Left ventricle myocardium inferior (tissue), 1 donor: ENCODE measurements around the gene C15orf40. TPM values are rescaled to one million over a fixed set of nuclear protein-coding genes. Genes with fewer than 3 reads are reported as not detected.
A peak's percentile ranks its signal among the peaks of the same experiment; 100 is the strongest.
"Not testable (repeated sequence)": the region's sequence is repeated elsewhere in the genome, so short reads cannot be mapped to it uniquely, and the experiment has no call there.

Source experiments
- DNase-seq: peaks from one replicate; pipeline ENCODE4 v3.0.0-alpha.2; 2020
- H3K27ac ChIP-seq: fragments of 200-600 bp; replicated peaks from 2 replicates; pipeline ENCODE4 v1.8.0; 2021
- H3K27me3 ChIP-seq: fragments of 200-600 bp; 2 replicates; pipeline ENCODE4 v1.8.0; 2021; ENCODE audit warnings: low read depth
- H3K36me3 ChIP-seq: fragments of 200-600 bp; 2 replicates; pipeline ENCODE4 v1.8.0; 2021
- H3K4me1 ChIP-seq: fragments of 200-600 bp; 2 replicates; pipeline ENCODE4 v1.8.0; 2021
- H3K4me3 ChIP-seq: fragments of 200-600 bp; 2 replicates; pipeline ENCODE4 v1.8.0; 2021; ENCODE audit warnings: mild to moderate bottlenecking, moderate library complexity
- H3K9me3 ChIP-seq: fragments of 200-600 bp; replicated peaks from 2 replicates; pipeline ENCODE4 v1.8.0; 2021
- CTCF ChIP-seq: fragments of 200-600 bp; IDR thresholded peaks from 2 replicates; pipeline ENCODE4 v1.8.0; 2021; ENCODE audit warnings: antibody characterized with exemption, mild to moderate bottlenecking, borderline replicate concordance
- intact Hi-C: fragments of 100-400 bp; cut with micrococcal nuclease; formaldehyde crosslinking; loops from one replicate; pipeline ENCODE4 v1.11.0; 2022
- total RNA-seq: library from RNA; stranded (reverse); fragmentation: NEBNext Ultra II Directional; extraction: Animal tissue kit (Norgen Biotek cat#: 25700); gene quantifications from one replicate; pipeline ENCODE4 v1.2.1, GENCODE V29; 2021
- donor health status: DM: no; HTN: yes; CAD: no; lungs with severe emphysema.

Gene C15orf40
- total RNA-seq, 1 donor from 2014 or later: 10.4 TPM

GRCh38 chr15:83010709-83011270, 649 bp downstream of the C15orf40 start:
- peaks cover 45% of the 10 kb centered on the region for H3K36me3 ChIP-seq
- H3K27ac ChIP-seq: peak overlapping the region; percentile 91
- H3K9me3 ChIP-seq: no peaks in the 10 kb centered on the region
- peaks cover 42% of the 10 kb centered on the region for H3K4me1 ChIP-seq
- TF ChIP-seq CTCF: peak; percentile 73
- DNase-seq: peak; percentile 63
- intact Hi-C loops: no loop called here
- H3K4me3 ChIP-seq: peak overlapping the region; percentile 100
- no peaks in the 10 kb centered on the region for H3K27me3 ChIP-seq

GRCh38 chr15:83000672-83001031, 10.8 kb downstream of the C15orf40 start:
- H3K27ac ChIP-seq, DNase-seq, H3K4me3 ChIP-seq, H3K9me3 ChIP-seq, H3K27me3 ChIP-seq, H3K4me1 ChIP-seq: not testable (repeated sequence)
- peaks cover 20% of the 10 kb centered on the region for H3K36me3 ChIP-seq
- intact Hi-C loops: loop anchor here (5.0 kb wide), 1 partner anchor 148 kb away; no protein-coding TSS in a partner anchor

GRCh38 chr15:82999905-83000671, 11.4 kb downstream of the C15orf40 start:
- intact Hi-C loops: loop anchor here (5.0 kb wide), 1 partner anchor 148 kb away; no protein-coding TSS in a partner anchor
- Histone ChIP-seq H3K27ac (no peak overlapping the region), H3K9me3 (no peaks in the 10 kb centered on the region), H3K4me1 (peaks cover 7% of the 10 kb centered on the region), H3K27me3 (no peaks in the 10 kb centered on the region), H3K36me3 (peaks cover 14% of the 10 kb centered on the region), H3K4me3 (peak overlapping the region; percentile 33)
- TF ChIP-seq CTCF: peak; percentile 63
- no peak for DNase-seq

- H3K9me3 ChIP-seq: no peaks in the 10 kb centered on the region
- H3K27ac ChIP-seq: no peak overlapping the region
- peaks cover 7% of the 10 kb centered on the region for H3K36me3 ChIP-seq
- TF ChIP-seq CTCF: no peak
- DNase-seq: no peak
- no peak overlapping the region for H3K4me3 ChIP-seq
- peaks cover 7% of the 10 kb centered on the region for H3K4me1 ChIP-seq
- H3K27me3 ChIP-seq: no peaks in the 10 kb centered on the region
- intact Hi-C loops: no loop called here
Observed at GRCh38 chr15:82999426-82999825, 12.0 kb downstream of the C15orf40 start.

- Histone ChIP-seq H3K9me3 (no peaks in the 10 kb centered on the region), H3K27me3 (no peaks in the 10 kb centered on the region), H3K36me3 (peaks cover 8% of the 10 kb centered on the region), H3K4me3 (no peak overlapping the region), H3K4me1 (peaks cover 7% of the 10 kb centered on the region), H3K27ac (no peak overlapping the region)
- TF ChIP-seq CTCF: no peak
- intact Hi-C loops: no loop called here
- DNase-seq: no peak
Observed at GRCh38 chr15:82995938-82996337, 15.5 kb downstream of the C15orf40 start.

GRCh38 chr15:82995076-82995475, 16.4 kb downstream of the C15orf40 start:
- Histone ChIP-seq H3K27ac (no peak overlapping the region), H3K4me1 (peaks cover 4% of the 10 kb centered on the region), H3K27me3 (no peaks in the 10 kb centered on the region), H3K9me3 (no peaks in the 10 kb centered on the region), H3K4me3 (no peak overlapping the region), H3K36me3 (peaks cover 12% of the 10 kb centered on the region)
- TF ChIP-seq CTCF: no peak
- DNase-seq: no peak
- intact Hi-C loops: no loop called here
